IMR-90 (cell line): ENCODE results near the gene KCTD18. TPM values are rescaled to one million over a fixed set of nuclear protein-coding genes. Genes with fewer than 3 reads are reported as not detected.

Experiments used
- ATAC-seq: fragments of 200-7000 bp; cut with Tn5 transposase; 2 replicates; pipeline ENCODE4 v1.9.1; 2020; ENCODE audit warnings: low read depth, mild to moderate bottlenecking, moderate library complexity
- BruUV-seq: library from RNA; stranded (reverse); fragments of 400-500 nt; replicated peaks from 2 replicates; lab custom pipeline; 2021; lab: Mats Ljungman, UMichigan
- CTCF ChIA-PET: fragments of 300-600 bp; formaldehyde crosslinking; extraction: SDS; loops from one replicate; lab custom pipeline; 2021; ENCODE audit warnings: antibody characterized with exemption; lab: Yijun Ruan, JAX
- POLR2A ChIA-PET: fragments of 300-600 bp; sonication (Branson Sonifier 250); formaldehyde crosslinking; loops from one replicate; lab custom pipeline; 2022; ENCODE audit warnings: antibody characterized with exemption; ENCODE audit not compliant: unreplicated experiment; lab: Charles Lee
- DNase-seq: peaks from one replicate; pipeline ENCODE4 v3.0.0; 2013
- H2AFZ ChIP-seq: replicated peaks from 2 replicates; pipeline ENCODE3; 2013; ENCODE audit warnings: low read length, mild to moderate bottlenecking; ENCODE audit not compliant: poor library complexity
- H2AK5ac ChIP-seq: 2 replicates; pipeline ENCODE4 v1.6.1; 2013; ENCODE audit warnings: low read depth, low read length, inconsistent platforms
- H2AK9ac ChIP-seq: replicated peaks from 2 replicates; pipeline ENCODE3; 2013; ENCODE audit warnings: mild to moderate bottlenecking, low read depth, low read length, moderate library complexity; ENCODE audit not compliant: poor library complexity
- H2BK120ac ChIP-seq: 2 replicates; pipeline ENCODE4 v1.6.1; 2013; ENCODE audit warnings: low read depth, low read length, inconsistent platforms
- H2BK15ac ChIP-seq: 3 replicates; pipeline ENCODE4 v1.6.1; 2013; ENCODE audit warnings: low read depth, low read length, inconsistent platforms
- H2BK20ac ChIP-seq: 2 replicates; pipeline ENCODE4 v1.6.1; 2013; ENCODE audit warnings: low read depth, mild to moderate bottlenecking, inconsistent platforms, low read length, moderate library complexity
- H2BK5ac ChIP-seq: 2 replicates; pipeline ENCODE4 v1.6.1; 2013; ENCODE audit warnings: mild to moderate bottlenecking, low read depth, low read length, inconsistent platforms; ENCODE audit not compliant: poor library complexity, severe bottlenecking
- H3K14ac ChIP-seq: replicated peaks from 2 replicates; pipeline ENCODE4 v1.6.1; 2013; ENCODE audit warnings: low read depth, low read length, inconsistent platforms
- H3K18ac ChIP-seq: 2 replicates; pipeline ENCODE4 v1.6.1; 2013; ENCODE audit warnings: low read depth, low read length, control low read depth
- H3K23ac ChIP-seq: 2 replicates; pipeline ENCODE4 v1.6.1; 2013; ENCODE audit warnings: low read depth, low read length, inconsistent platforms
- H3K27ac ChIP-seq: 2 replicates; pipeline ENCODE4 v1.5.1; 2013; ENCODE audit warnings: mild to moderate bottlenecking, control low read depth, low read length; ENCODE audit not compliant: insufficient read depth
- H3K27me3 ChIP-seq: 2 replicates; pipeline ENCODE4 v1.6.1; 2013; ENCODE audit warnings: low read length; ENCODE audit not compliant: control insufficient read depth, insufficient read depth
- H3K36me3 ChIP-seq: 2 replicates; pipeline ENCODE4 v1.6.1; 2013; ENCODE audit warnings: low read length, mixed read lengths; ENCODE audit not compliant: control insufficient read depth, insufficient read depth
- H3K4ac ChIP-seq: 2 replicates; pipeline ENCODE4 v1.6.1; 2013; ENCODE audit warnings: low read depth, low read length, inconsistent platforms
- H3K4me1 ChIP-seq: 2 replicates; pipeline ENCODE4 v1.6.1; 2013; ENCODE audit warnings: low read length, mixed read lengths; ENCODE audit not compliant: control insufficient read depth, insufficient read depth
- H3K4me2 ChIP-seq: 2 replicates; pipeline ENCODE4 v1.6.1; 2013; ENCODE audit warnings: low read depth, mild to moderate bottlenecking, control low read depth, low read length, moderate library complexity
- H3K4me3 ChIP-seq: 2 replicates; pipeline ENCODE4 v1.5.1; 2013; ENCODE audit warnings: low read depth, mild to moderate bottlenecking, control low read depth, low read length, moderate library complexity; ENCODE audit not compliant: insufficient read depth
- H3K56ac ChIP-seq: 2 replicates; pipeline ENCODE4 v1.6.1; 2013; ENCODE audit warnings: low read length, inconsistent platforms; ENCODE audit not compliant: insufficient read depth; ENCODE audit errors: extremely low read depth
- H3K79me1 ChIP-seq, 2 experiments: 2 replicates each; pipeline ENCODE4 v1.6.1; 2013; ENCODE audit warnings: low read length in 2 of 2, inconsistent platforms in 1 of 2, low read depth in 1 of 2
- H3K9ac ChIP-seq: 2 replicates; pipeline ENCODE4 v1.6.1; 2013; ENCODE audit warnings: low read depth, low read length, control low read depth
- H3K9me1 ChIP-seq: 2 replicates; pipeline ENCODE4 v1.6.1; 2013; ENCODE audit warnings: low read length, inconsistent platforms; ENCODE audit not compliant: insufficient read depth
- H3K9me3 ChIP-seq: 2 replicates; pipeline ENCODE4 v1.6.1; 2013; ENCODE audit warnings: low read length; ENCODE audit not compliant: control insufficient read depth, insufficient read depth
- H4K20me1 ChIP-seq: 2 replicates; pipeline ENCODE4 v1.6.1; 2013; ENCODE audit warnings: low read length, inconsistent platforms; ENCODE audit not compliant: insufficient read depth
- H4K5ac ChIP-seq: 2 replicates; pipeline ENCODE4 v1.6.1; 2013; ENCODE audit warnings: mild to moderate bottlenecking, low read depth, low read length, control low read depth
- H4K8ac ChIP-seq, 2 experiments: 2 replicates each; pipeline ENCODE4 v1.6.1; 2013; ENCODE audit warnings: low read depth in 2 of 2, low read length in 2 of 2, control low read depth in 1 of 2, inconsistent platforms in 1 of 2
- H4K91ac ChIP-seq: 2 replicates; pipeline ENCODE4 v1.6.1; 2013; ENCODE audit warnings: low read depth, low read length, inconsistent platforms; ENCODE audit not compliant: insufficient read depth
- BHLHE40 ChIP-seq: fragments of 150-350 bp; IDR thresholded peaks from 2 replicates; pipeline ENCODE4 v1.6.1; 2016; ENCODE audit warnings: mild to moderate bottlenecking, low read depth, low read length
- CEBPB ChIP-seq: IDR thresholded peaks from 2 replicates; pipeline ENCODE4 v1.6.1; 2012; ENCODE audit warnings: low read depth, low read length, improper control_type of control experiment
- NFE2L2 ChIP-seq: fragments of 150-350 bp; IDR thresholded peaks from 2 replicates; pipeline ENCODE4 v1.6.1; 2016; ENCODE audit warnings: low read depth, mild to moderate bottlenecking, low read length
- USF2 ChIP-seq: fragments of 150-350 bp; IDR thresholded peaks from 2 replicates; pipeline ENCODE4 v1.6.1; 2017; ENCODE audit warnings: mild to moderate bottlenecking, antibody characterized with exemption, low read length, low read depth
- WGBS, 2 experiments: methylation state at CpG; one replicate each; pipeline versions ENCODE4 v1.1.5 to v1.1.7; 2013; ENCODE audit warnings: missing lambda C conversion rate in 2 of 2; ENCODE audit not compliant: insufficient read length in 1 of 2; ENCODE audit errors: extremely low coverage in 2 of 2; 5-methylcytosine and 5-hydroxymethylcytosine counted together
- dilution Hi-C: fragments of 300-500 bp; cut with HindIII; formaldehyde crosslinking; loops from one replicate; pipeline ENCODE4 v1.14.3; 2018; ENCODE audit warnings: low sequenced_read_pairs; ENCODE audit not compliant: unreplicated experiment
- in situ Hi-C: fragments of 300-500 bp; cut with MboI; formaldehyde crosslinking; loops from 3 replicates; pipeline ENCODE4 v1.14.3; 2019; ENCODE audit warnings: low sequenced_read_pairs, inconsistent platforms, mixed read lengths
- intact Hi-C: fragments of 100-400 bp; cut with micrococcal nuclease; formaldehyde crosslinking; loops from 2 replicates; pipeline ENCODE4 v1.10.0; 2022
- polyA plus RNA-seq, 3 experiments: library from polyadenylated mRNA; depleted of rRNA; stranded (reverse); fragments of >200 nt; gene quantifications; 2 replicates each; pipeline ENCODE4 v1.2.3, GENCODE V29; 2012; ENCODE audit warnings: low replicate concordance in 1 of 3
- total RNA-seq: library from RNA; depleted of rRNA; stranded (reverse); fragments of >200 nt; gene quantifications from 2 replicates; pipeline ENCODE4 v1.2.3, GENCODE V29; 2012
- TF ChIP-seq, protein P1 (sequence below): fragments of 150-350 bp; IDR thresholded peaks from 2 replicates; pipeline ENCODE4 v1.6.1; 2016; ENCODE audit warnings: low read depth, mild to moderate bottlenecking, low read length, moderate library complexity, borderline replicate concordance

KCTD18 gene
- total and polyA plus RNA-seq, 2 of the 4 experiments (the other 2 are of a cell fraction), result 6.7 to 10.4 TPM

DNA sequence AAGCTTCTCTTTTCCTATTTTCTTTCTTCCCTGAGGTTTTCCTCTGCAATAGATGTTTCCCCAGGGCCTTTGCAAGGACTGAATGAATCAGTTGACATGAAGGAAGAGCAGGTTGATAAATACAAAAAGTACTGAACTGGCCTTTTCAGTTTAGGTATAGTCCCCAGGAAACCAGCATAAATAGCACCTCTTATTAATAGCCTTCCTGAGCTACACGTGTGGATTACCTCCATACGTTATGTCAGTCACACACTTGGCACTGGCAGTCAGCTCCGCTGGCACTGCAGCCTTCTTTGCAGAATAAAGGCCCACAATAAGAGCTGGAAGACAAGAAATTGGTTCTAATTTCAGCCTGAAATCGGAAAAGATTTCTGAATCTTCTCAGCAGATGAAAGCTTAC is 60.7 kb downstream of the KCTD18 start:
- Histone ChIP-seq H2BK20ac (no peak overlapping the region), H3K4me1 (peaks cover 9% of the 10 kb centered on the region), H3K79me1 (peaks cover 23 to 73% of the 10 kb centered on the region in 2 experiments), H3K4me2 (no peak overlapping the region), H2BK15ac (no peak overlapping the region), H4K20me1 (no peaks in the 10 kb centered on the region; the same call in 1 of the 2 replicates), H4K91ac (no peak overlapping the region), H3K56ac (no peak overlapping the region), H2AK9ac (peak overlapping the region; percentile 63), H4K8ac (no peak overlapping the region), H4K5ac (no peak overlapping the region; the same call in 1 of the 2 replicates), H3K4ac (no peak overlapping the region), H2BK120ac (no peak overlapping the region), H3K36me3 (peaks cover 34% of the 10 kb centered on the region), H3K23ac (no peak overlapping the region), H3K9me3 (no peaks in the 10 kb centered on the region), H3K27me3 (no peaks in the 10 kb centered on the region), H3K4me3 (no peak overlapping the region), H3K9me1 (peaks cover 8% of the 10 kb centered on the region), H2AK5ac (no peak overlapping the region), H3K27ac (no peak overlapping the region), H2AFZ (no peak overlapping the region), H2BK5ac (no peak overlapping the region), H3K18ac (no peak overlapping the region), H3K9ac (no peak overlapping the region), H3K14ac (no peak overlapping the region)
- ATAC-seq, result no peak
- POLR2A ChIA-PET, result no interaction called here
- TF ChIP-seq NFE2L2, result no peak
- no peak for TF ChIP-seq USF2
- TF ChIP-seq, protein P1, sequence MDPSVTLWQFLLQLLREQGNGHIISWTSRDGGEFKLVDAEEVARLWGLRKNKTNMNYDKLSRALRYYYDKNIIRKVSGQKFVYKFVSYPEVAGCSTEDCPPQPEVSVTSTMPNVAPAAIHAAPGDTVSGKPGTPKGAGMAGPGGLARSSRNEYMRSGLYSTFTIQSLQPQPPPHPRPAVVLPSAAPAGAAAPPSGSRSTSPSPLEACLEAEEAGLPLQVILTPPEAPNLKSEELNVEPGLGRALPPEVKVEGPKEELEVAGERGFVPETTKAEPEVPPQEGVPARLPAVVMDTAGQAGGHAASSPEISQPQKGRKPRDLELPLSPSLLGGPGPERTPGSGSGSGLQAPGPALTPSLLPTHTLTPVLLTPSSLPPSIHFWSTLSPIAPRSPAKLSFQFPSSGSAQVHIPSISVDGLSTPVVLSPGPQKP, result no peak
- TF ChIP-seq BHLHE40, result no peak
- no peak for TF ChIP-seq CEBPB
- in situ Hi-C loops (no loop called here), dilution Hi-C loops (no loop called here), intact Hi-C loops (no loop called here)
- CTCF ChIA-PET, result interaction anchor here (0.7 kb wide), 1 partner anchor 469 kb away, joined by 3 read pairs; no protein-coding TSS in a partner anchor
- WGBS, 2 experiments, result 85% methylated on average over 3 of the region's 4 CpGs; no CpG with 5 or more reads in 1 of the 2 experiments
- no TSS peak for BruUV-seq
- no peak for DNase-seq
